ENCODE measurements around the gene ADAM17.

Gene ADAM17

GRCh38 chr2:9573840-9574239 lies 18.2 kb upstream of the ADAM17 start:
- no peak overlapping the region for H3K27ac ChIP-seq
- H3K27me3 ChIP-seq (ENCODE audit: insufficient read depth, low read depth, severe bottlenecking) = no peaks in the 10 kb centered on the region
- DNase-seq = no peak
- H3K9me3 ChIP-seq (ENCODE audit: severe bottlenecking) = no peaks in the 10 kb centered on the region
- H3K4me3 ChIP-seq (ENCODE audit: low read depth, low read length) = no peak overlapping the region
- TF ChIP-seq, protein P1, sequence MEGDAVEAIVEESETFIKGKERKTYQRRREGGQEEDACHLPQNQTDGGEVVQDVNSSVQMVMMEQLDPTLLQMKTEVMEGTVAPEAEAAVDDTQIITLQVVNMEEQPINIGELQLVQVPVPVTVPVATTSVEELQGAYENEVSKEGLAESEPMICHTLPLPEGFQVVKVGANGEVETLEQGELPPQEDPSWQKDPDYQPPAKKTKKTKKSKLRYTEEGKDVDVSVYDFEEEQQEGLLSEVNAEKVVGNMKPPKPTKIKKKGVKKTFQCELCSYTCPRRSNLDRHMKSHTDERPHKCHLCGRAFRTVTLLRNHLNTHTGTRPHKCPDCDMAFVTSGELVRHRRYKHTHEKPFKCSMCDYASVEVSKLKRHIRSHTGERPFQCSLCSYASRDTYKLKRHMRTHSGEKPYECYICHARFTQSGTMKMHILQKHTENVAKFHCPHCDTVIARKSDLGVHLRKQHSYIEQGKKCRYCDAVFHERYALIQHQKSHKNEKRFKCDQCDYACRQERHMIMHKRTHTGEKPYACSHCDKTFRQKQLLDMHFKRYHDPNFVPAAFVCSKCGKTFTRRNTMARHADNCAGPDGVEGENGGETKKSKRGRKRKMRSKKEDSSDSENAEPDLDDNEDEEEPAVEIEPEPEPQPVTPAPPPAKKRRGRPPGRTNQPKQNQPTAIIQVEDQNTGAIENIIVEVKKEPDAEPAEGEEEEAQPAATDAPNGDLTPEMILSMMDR (IDR thresholded peaks at IDR 0.05; ENCODE audit: low read depth, low read length) = peak; percentile 38; the same call in 1 of the 2 replicates
- H3K36me3 ChIP-seq = no peaks in the 10 kb centered on the region

DNA sequence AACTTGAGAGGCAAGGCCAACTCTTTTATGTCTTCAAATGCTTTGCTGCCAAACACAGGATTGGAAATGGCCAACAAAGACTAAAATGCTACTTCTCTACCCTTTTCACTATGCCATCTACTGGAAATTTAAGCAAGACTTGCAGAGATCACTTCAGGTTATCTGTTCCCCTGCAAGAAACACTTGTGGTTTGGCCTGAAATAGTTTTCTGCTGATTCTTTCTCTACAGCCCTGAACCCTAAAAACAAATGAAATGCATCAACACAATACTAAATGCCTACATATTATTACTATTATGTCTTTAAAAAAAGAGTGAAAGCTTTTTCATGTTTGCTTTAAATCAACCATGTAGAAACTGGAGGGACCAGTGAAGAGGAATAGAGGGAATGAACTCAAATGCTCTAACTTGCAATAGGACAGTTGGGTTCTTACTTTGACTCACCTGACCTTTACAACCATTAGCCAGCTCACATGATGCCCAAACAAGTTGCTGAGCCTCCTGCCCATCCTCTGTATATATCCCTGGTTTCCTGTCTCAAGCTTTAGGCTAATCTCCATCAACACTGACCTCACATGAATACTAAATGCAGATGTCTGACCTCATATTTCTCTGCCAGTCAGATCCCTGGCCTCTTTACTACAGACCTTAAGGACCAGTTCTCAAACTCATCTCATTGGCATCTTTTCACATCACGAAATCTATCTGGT lies 17.5 kb upstream of the ADAM17 start:
- Histone ChIP-seq H3K4me3 (ENCODE audit: low read depth, low read length) (no peak overlapping the region), H3K27ac (no peak overlapping the region), H3K9me3 (ENCODE audit: severe bottlenecking) (no peaks in the 10 kb centered on the region), H3K27me3 (ENCODE audit: insufficient read depth, low read depth, severe bottlenecking) (no peaks in the 10 kb centered on the region), H3K36me3 (no peaks in the 10 kb centered on the region)
- TF ChIP-seq, protein P1 (IDR thresholded peaks at IDR 0.05; ENCODE audit: low read depth, low read length) = no peak
- no peak for DNase-seq

DNA sequence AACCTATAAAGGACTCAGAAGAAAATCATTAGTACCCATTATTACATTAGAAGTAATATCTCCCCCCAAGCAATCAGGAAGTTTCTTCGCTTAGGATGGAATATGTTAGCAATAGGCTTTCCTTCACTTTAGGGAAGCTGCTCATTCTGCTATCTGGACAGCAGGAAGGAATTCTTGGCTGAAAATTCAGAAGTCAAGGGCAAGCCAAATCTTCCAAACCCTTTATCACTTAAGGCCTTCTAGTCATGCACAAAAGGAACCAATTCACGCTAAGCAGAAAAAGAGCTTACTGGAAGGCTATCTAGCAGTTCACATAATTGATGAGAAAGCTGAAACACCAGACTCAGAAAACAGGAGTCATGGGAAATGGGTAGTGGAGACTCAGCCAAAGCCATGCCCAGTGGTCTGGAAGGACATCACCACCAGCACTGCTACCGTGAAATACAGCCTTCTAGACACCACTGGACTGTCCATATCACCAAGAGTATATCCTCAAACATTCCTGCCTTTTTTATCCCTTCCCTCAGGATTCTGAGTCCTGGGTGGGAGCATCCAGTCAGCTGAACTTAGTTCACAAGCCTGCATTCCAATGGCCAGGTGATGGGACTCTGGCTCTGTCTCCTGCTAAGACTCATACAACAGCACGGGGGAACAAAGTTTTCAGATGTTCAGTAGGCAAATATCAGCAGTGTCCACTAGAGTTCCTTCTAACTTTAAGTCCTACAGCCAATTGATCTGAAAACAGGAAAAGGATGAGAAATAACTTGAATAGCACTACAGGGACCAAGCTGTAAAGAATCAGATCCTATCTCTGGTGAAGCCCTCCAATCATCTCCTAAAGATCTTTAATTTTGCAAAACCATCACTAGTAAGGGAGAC lies 14.8 kb upstream of the ADAM17 start:
- Histone ChIP-seq H3K27ac (no peak overlapping the region), H3K9me3 (ENCODE audit: severe bottlenecking) (no peaks in the 10 kb centered on the region), H3K27me3 (ENCODE audit: insufficient read depth, low read depth, severe bottlenecking) (no peaks in the 10 kb centered on the region), H3K36me3 (no peaks in the 10 kb centered on the region; the same call in 1 of the 2 replicates), H3K4me3 (ENCODE audit: low read depth, low read length) (no peak overlapping the region)
- no peak for DNase-seq
- TF ChIP-seq, protein P1 (IDR thresholded peaks at IDR 0.05; ENCODE audit: low read depth, low read length) = 0 out of 2 replicates have a peak, but pooled peaks have one; percentile 1

DNA sequence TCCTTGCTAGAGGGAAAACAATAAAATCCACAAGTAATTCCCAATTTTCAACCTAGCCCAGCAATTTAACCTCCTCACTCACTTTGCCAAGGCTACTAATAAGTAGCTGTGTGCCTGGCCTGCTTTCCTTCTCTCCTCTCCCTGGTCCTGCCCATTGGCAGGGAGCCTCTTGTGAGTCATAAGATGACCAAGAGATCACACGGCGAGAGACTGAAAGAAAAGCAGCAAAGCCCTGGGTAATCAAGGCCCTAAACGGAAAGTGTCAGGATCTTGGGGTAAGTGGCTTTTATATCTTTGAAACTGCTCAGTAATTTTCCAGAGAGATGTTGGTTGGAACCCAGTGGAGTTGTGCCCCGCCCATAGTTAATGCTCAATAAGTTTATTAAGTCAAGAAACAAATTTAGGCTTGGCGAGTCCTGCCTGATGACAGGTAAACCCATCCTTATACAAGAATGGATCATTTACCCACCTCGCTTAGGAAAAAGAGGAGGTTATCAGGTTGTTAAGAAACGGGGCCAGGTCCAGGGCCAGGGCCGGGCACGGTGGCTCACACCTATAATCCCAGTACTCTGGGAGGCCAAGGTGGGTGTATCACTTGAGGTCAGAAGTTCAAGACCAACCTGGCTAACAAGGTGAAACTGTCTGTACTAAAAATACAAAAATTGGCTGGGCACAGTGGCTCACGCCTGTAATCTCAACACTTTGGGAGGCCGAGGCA lies 10.0 kb upstream of the ADAM17 start:
- H3K27me3 ChIP-seq (ENCODE audit: insufficient read depth, low read depth, severe bottlenecking) = no peaks in the 10 kb centered on the region
- no peak for DNase-seq
- H3K4me3 ChIP-seq (ENCODE audit: low read depth, low read length) = no peak overlapping the region
- no peak overlapping the region for H3K27ac ChIP-seq
- H3K36me3 ChIP-seq = peaks cover 2% of the 10 kb centered on the region; the same call in 1 of the 2 replicates
- H3K9me3 ChIP-seq (ENCODE audit: severe bottlenecking) = no peaks in the 10 kb centered on the region
- TF ChIP-seq, protein P1 (IDR thresholded peaks at IDR 0.05; ENCODE audit: low read depth, low read length) = no peak

GRCh38 chr2:9560628-9561027 lies 5.0 kb upstream of the ADAM17 start:
- Histone ChIP-seq H3K27ac (no peak overlapping the region), H3K9me3 (ENCODE audit: severe bottlenecking) (no peaks in the 10 kb centered on the region), H3K27me3 (ENCODE audit: insufficient read depth, low read depth, severe bottlenecking) (no peaks in the 10 kb centered on the region), H3K4me3 (ENCODE audit: low read depth, low read length) (no peak overlapping the region), H3K36me3 (peaks cover 14% of the 10 kb centered on the region)
- TF ChIP-seq, protein P1 (IDR thresholded peaks at IDR 0.05; ENCODE audit: low read depth, low read length) = no peak
- DNase-seq = no peak
